Fibroblast of peridontal ligament (primary cell): ENCODE results near the gene SLC35A2.

Experiments
- DNase-seq: peaks from one replicate; pipeline ENCODE4 v3.0.0-alpha.2; 2010; ENCODE audit errors: extremely low read depth

Gene SLC35A2

GRCh38 chrX:48911412-48912182, at the start of gene SLC35A2:
TSS of gene SLC35A2 (minus strand) at chrX:48911646. CDS start at chrX:48911636, 10 bp downstream.
- DNase-seq = peak; percentile 58

DNA sequence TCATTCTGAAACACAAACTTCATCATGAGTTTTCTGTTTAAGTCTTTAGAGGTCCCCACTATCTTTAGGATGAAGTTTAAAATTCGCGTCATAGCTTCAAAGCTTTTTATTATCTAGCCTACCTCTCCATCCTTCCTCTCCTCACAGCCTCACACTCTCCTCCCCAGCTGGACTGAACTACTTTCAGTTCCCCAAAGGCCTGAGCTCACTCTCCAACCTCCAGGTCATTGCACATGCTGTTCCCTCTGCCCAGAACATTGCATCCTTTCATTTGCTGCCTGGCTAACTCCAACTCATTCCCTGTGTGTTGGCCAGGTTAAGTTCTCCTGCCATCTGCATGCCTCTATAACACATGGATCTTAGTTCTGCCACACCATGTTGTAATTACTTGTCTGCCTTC, 48.8 kb upstream of the SLC35A2 start:
- DNase-seq = no peak

- DNase-seq = peak; percentile 68
Observed at GRCh38 chrX:48958635-48959094, 47.2 kb upstream of the SLC35A2 start.

DNA sequence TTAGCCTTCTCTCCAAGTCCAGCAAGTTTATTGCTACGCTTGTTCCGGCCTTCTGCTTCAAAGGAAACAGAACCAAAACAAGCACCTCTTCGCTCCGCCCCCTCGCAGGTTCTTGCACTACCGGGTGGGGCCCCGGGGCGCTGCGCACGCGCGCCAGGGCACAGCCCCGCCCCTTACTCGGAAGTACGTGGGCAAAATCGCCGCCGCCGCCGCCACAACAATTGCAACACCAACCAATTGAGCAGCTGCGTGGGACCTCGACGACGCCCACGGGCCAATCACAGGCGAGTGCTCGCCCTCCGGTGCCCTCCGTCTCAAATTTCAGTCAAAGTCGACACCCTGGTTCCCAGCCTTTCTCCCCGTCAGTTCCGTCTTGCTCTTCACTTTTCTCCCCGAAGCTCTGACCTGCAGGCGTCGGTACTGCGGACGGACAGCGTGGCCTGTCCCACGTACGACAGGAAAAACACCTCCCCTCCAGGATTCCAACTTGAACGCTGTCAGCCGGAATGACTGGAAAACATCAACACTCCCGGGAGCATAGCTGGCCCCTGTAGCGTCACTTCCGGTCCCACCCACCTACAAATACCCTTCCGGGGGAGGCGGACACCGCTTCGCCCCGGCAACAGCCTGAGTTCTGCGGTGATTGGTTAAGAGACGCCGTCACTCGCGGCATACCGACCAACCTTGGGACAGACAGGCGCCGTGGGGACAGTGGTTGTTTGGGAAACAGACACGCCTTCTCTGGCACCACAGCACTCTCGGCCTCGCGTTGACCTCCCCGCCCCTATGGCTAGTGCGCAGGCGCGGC, 46.6 kb upstream of the SLC35A2 start:
- peak; percentile 98 for DNase-seq

DNA sequence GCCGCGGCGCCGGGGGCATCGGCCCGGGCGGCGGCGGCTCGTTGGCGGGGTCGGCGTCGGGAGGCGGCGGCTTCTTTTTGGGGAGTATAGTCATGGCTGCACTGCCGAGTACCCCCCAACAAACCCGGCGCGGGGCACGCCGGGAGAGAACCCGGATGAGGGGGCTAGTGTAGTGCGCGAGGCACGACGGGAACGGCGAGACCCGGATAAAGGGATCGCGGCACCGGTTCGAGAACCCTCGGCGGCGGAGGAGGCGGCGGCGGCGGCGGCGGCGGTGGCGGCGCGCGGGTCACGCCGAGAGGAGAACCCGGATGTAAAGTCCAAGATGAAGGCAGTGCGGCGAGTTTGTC, 46.0 kb upstream of the SLC35A2 start, which contains the start of gene OTUD5:
OTUD5 (minus strand) TSS at position 131 of the 350 bp plus-strand sequence; CDS start at position 94, 37 bp downstream.
- no peak for DNase-seq

DNA sequence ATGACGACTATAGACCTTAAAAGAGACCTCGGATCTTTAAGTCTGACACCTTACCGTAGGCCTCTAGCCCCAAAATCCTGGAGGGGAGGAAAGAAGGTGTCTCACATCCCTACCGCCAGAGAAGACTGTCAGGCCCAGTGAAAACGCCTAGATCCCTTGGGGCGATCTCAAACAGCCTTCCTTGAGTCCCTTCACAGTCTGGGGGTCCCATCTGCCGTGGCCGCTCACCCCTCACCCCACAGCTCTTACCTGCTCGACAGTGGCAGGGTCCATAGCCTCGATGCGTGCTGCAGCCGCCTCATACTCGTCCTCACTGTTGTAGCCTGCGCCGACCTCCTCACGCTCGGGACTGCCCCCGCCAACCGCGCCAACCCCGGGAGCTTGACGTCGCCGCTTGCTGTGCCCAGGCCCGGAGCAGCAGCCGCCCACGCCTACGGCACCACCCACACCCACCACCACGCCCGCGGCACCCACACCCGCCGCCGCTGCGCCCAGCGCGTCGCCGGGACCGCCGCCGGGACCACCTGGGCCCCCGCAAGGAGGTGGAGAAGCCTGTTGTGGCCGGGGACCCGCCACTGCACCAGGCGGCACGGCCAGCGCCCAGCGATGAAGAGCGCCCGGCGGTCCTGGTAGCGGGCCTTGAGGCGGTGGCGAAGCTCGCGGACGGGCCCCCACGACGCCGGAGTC, 45.4 kb upstream of the SLC35A2 start:
- DNase-seq = no peak

DNA sequence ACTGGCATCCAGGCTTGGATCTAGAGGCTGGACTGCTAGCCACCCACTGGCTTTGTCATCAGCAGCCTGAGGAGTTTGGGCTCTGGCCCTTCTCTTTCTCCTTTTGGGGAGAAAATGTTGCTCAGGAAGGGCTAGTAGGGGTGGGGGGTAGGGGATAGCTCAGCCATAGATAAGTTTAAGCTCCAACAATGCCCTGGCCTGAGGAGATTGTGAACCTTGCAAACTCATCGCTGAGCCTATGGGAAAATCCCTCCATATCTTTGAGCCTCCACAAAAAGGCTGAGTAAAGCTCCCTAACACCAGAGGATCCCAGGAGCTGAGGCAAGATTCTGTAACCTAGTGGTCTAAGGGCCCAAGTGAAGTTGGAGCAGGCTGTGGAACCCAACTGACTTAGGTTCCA, 37.1 kb upstream of the SLC35A2 start:
- DNase-seq = no peak

GRCh38 chrX:48945517-48946348, 34.3 kb upstream of the SLC35A2 start:
- peak; percentile 51 for DNase-seq

DNA sequence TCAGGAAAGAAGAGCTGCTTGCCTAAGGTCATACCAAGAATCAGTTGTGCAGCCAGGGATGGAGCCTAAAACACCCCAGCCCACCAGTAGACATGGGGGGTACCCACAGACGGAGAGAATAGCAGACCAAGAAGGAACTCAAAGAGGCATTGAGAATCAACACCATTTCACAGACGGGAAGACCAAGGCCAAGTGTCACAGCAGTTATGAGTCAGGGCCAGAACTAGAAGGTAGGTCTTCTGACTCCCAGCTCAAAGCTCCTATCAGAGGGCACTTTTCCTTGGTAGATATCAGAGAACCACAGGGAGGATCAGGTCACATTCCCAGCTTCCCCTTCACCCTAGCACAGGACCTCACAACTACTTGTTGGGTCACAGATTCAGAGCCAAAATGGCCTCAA, 31.4 kb upstream of the SLC35A2 start:
- DNase-seq = no peak

DNA sequence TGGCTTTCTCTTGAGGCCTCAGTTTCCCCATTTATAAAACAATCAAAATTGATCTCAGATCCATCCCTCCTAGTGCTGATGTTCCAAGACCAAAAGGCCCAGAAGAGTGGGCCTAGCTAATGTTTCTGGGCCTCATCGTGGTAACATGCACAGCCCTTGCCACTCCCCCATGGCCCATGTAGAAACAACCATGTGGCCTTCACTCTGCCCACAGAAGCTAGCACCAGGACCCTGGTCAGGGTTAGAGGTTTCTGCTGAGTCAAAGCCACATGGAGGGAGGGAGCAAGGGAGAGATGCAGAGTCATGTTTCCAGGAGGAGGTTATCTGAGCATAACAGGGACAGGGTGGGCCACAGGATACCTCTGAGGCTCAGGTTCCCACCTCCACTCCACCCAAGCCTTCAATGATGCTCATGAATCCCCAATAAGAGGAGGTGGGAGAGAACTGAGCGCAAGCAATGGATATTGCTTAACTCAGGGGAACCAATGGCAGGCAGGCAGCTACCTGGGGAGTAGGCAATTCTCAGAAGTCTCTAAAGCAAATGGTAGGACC, 29.0 kb upstream of the SLC35A2 start:
- DNase-seq = no peak

GRCh38 chrX:48939524-48940228, 28.2 kb upstream of the SLC35A2 start:
- no peak for DNase-seq

GRCh38 chrX:48938721-48939425, 27.4 kb upstream of the SLC35A2 start:
- no peak for DNase-seq

DNA sequence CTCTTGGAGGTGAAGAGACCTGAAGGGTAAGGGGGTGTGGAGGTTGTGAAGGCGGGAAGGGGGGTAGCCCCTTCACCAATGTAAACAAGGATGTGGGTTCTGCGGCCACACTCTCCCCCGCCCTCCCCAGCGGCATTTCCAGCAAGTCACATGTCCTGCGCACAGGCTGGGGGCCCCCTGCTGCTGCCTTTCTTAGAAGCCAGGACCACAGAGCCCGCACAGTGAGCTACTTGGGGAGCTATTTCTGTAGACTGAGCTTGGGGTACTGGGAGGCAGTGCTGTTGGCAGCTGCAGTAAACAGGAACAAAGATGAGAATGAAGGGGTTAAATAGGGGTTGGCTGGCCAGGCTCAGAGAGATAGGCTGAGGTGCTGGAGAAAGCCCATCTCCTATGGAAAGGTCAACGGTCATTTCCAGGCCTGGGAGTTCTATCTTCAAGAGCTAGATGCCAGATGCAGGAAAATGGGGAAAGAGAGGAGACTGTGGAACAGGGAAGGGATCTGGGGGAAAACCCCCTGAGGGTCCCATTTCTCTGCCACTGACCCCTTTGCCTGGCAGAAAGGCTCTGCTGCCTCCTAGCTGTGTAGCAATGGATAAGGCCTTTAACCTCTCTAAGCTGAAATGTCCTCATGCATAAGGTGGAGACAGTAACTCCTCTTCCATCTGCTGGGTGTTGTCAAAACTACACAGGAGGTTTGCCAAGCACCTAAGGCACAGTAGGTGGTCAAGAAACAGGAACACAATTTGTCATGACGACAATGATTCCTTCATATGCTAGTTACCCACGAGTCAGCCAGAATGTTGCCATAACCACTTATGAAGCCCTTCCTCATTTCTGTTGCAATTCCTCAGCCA, 25.8 kb upstream of the SLC35A2 start:
- DNase-seq = peak; percentile 24

- no peak for DNase-seq
Observed at GRCh38 chrX:48936429-48937053, 25.1 kb upstream of the SLC35A2 start.

DNA sequence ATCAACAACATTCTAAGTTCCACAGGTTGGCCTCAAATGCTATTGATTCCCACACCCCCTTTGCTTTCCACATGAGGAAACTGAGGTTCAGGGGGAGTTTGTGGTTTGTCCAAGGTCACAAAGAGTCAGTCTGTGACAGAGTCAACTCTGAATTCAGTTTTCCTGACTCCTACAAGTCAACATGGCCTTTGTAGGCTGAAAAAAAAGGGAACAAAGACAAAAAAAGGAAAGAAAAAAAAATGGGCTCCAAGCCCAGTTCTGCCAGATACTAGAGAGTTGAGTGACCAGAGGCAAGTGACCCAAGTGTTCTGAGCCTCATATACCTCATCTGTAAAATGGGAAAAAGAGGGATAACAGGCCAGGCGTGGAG, 23.8 kb upstream of the SLC35A2 start:
- no peak for DNase-seq

GRCh38 chrX:48934581-48935300, 23.3 kb upstream of the SLC35A2 start:
- DNase-seq = no peak

DNA sequence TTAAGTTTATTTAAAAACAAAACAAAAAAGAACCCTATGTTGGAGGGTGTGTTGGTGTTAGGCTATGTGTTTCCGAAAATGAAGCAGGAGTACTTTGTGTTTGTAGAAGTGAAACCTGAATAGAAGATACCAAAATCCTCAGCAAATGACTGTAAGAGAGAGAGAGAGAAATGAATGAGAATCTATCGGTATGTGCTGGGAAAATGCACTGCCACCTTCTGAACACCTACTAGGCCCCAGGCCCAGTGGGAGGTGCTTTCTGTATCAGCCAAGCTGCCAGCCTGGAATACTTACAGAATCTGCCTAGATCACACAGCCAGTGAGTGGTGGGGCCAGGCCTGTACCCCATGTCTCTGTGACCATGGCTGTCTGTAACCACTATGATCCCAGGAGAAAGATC, 22.3 kb upstream of the SLC35A2 start:
- DNase-seq = no peak
